NCI-H446 treated with DMSO at 0.1 percent for 48 hours (cell line): Measurements from ENCODE around the gene MTCH1.
"Not testable (repeated sequence)": the region's sequence is repeated elsewhere in the genome, so short reads cannot be mapped to it uniquely, and the experiment has no call there.

ENCODE experiments used
- DNase-seq: peaks from one replicate; lab custom pipeline; 2025; lab: John Stamatoyannopoulos, UW

MTCH1 gene

GRCh38 chr6:36997811-36998722, 12.1 kb upstream of the MTCH1 start:
- DNase-seq = peak; percentile 66

GRCh38 chr6:36990401-36990800, 4.4 kb upstream of the MTCH1 start:
- DNase-seq = not testable (repeated sequence)

GRCh38 chr6:36989264-36989663, 3.3 kb upstream of the MTCH1 start:
- no peak for DNase-seq

- DNase-seq = no peak
Measured at GRCh38 chr6:36986704-36987047, 680 bp upstream of the MTCH1 start.

GRCh38 chr6:36985417-36985807, 584 bp downstream of the MTCH1 start:
- no peak for DNase-seq

GRCh38 chr6:36984581-36985416, 1.2 kb downstream of the MTCH1 start:
- DNase-seq = no peak

- no peak for DNase-seq
Measured at GRCh38 chr6:36983538-36983937, 2.5 kb downstream of the MTCH1 start.

- no peak for DNase-seq
Measured at GRCh38 chr6:36980876-36981619, 4.9 kb downstream of the MTCH1 start.

- DNase-seq = no peak
Measured at GRCh38 chr6:36980129-36980528, 5.9 kb downstream of the MTCH1 start.

GRCh38 chr6:36979347-36979742, 6.7 kb downstream of the MTCH1 start:
- peak; percentile 11 for DNase-seq

GRCh38 chr6:36978421-36979346, 7.3 kb downstream of the MTCH1 start:
- DNase-seq = no peak

GRCh38 chr6:36977470-36977941, 8.5 kb downstream of the MTCH1 start:
- no peak for DNase-seq

- DNase-seq = no peak
Measured at GRCh38 chr6:36976931-36977330, 9.1 kb downstream of the MTCH1 start.

- no peak for DNase-seq
Measured at GRCh38 chr6:36976509-36976908, 9.5 kb downstream of the MTCH1 start.

GRCh38 chr6:36976007-36976264, 10.1 kb downstream of the MTCH1 start:
- no peak for DNase-seq

- no peak for DNase-seq
Measured at GRCh38 chr6:36975231-36976006, 10.6 kb downstream of the MTCH1 start.

GRCh38 chr6:36973647-36974046, 12.3 kb downstream of the MTCH1 start:
- DNase-seq = no peak

GRCh38 chr6:36973190-36973589, 12.8 kb downstream of the MTCH1 start:
- DNase-seq = no peak

GRCh38 chr6:36971921-36972673, 13.9 kb downstream of the MTCH1 start:
- no peak for DNase-seq
